ENCODE measurements around the gene SBDS.

DNA sequence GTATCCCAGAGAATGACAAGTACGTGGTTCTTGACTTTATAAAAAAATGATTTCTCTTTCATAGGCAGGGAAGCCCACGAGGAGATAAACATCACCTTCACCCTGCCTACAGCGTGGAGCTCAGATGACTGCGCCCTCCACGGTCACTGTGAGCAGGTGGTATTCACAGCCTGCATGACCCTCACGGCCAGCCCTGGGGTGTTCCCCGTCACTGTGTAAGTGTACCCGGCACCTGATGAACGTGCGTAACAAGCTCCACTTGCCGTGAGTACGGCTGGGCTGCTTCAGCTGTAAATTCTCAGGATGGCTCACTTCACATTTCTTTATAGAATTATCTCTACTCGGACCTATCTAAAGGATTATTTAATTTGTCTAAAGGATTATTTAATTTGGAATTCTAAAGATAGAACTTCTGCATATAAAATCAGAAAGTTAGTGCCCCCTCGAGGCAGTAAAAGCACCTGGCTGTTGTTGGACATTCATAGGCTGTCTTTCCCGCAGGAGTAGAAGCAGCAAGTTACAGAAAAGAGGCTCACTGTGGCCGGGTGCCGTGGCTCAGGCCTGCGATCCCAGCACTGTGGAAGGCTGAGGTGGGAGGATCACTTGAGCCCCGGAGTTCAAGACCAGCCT, 46.8 kb downstream of the SBDS start:
- TF ChIP-seq, protein P1, sequence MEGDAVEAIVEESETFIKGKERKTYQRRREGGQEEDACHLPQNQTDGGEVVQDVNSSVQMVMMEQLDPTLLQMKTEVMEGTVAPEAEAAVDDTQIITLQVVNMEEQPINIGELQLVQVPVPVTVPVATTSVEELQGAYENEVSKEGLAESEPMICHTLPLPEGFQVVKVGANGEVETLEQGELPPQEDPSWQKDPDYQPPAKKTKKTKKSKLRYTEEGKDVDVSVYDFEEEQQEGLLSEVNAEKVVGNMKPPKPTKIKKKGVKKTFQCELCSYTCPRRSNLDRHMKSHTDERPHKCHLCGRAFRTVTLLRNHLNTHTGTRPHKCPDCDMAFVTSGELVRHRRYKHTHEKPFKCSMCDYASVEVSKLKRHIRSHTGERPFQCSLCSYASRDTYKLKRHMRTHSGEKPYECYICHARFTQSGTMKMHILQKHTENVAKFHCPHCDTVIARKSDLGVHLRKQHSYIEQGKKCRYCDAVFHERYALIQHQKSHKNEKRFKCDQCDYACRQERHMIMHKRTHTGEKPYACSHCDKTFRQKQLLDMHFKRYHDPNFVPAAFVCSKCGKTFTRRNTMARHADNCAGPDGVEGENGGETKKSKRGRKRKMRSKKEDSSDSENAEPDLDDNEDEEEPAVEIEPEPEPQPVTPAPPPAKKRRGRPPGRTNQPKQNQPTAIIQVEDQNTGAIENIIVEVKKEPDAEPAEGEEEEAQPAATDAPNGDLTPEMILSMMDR (IDR thresholded peaks at IDR 0.05; ENCODE audit: low read depth, low read length) = peak; percentile 13; the same call in 1 of the 2 replicates
- no peak for TF ChIP-seq EZH2phosphoT487 (IDR thresholded peaks at IDR 0.05; ENCODE audit: low read depth)

All from OCI-LY3 (cell line).